Hippocampal formation (tissue), 2 donors: ENCODE data around the gene NIBAN1.

Experiments used
- DNase-seq, 2 donors: peaks; one replicate each; lab custom pipeline; 2025; lab: John Stamatoyannopoulos, UW

NIBAN1 gene

DNA sequence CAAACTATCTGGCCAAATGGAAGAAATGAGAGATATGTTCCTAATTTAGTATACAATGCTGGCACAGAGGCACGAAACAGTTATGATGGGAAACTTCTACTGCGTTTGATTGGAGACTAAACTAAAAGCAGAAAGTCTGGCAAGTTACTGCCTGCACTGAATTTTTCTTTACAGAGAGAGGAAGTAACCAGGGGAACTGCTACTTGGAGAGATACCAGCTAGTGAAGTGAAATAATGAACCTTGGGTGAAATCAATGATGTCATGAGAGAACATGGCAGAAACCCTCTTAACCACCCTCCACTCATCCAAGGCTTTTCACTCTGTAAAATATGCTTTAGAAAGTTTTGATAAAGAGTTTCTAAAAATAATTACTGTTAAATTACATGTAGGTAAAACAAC lies 29.3 kb downstream of the NIBAN1 start:
- DNase-seq: peak in 1 of 2 donors; percentile 49

DNA sequence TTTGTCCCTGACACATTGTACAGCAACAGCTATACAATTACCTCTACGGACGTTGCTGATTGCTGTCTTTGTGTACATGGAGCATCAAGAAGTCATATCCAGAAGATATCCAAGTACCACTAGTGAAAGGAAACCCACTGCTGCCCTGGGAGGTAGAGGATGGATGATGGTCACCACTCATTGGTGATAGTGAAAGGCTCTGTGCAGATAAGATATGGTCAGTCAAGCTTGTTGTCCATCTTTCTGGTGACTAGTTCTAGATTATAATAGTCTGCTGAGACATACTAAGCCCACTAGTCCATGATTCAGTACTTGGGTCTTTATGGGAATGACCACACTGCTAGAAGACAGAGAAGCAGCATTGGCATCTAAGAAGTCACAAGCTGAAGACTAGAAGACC lies 30.3 kb downstream of the NIBAN1 start:
- no peak for DNase-seq

DNA sequence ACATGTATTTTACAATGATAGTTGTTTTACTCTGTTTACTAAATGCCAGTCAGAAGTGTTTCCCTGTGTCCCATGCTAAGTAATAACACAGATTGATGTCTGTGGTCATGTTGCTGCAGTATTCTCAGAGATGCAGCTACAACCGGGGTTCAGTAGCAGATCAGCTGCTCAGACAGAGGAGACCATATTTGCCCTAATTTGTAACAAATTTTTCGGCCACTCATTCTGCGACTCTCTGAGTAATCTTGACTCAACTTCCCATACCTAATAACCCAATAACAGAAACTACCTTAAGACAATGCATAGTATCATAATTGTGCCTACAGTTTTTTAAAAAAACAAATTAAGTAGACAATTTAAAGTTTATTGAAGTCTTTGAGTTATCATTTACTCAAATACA lies 32.6 kb downstream of the NIBAN1 start:
- no peak for DNase-seq

DNA sequence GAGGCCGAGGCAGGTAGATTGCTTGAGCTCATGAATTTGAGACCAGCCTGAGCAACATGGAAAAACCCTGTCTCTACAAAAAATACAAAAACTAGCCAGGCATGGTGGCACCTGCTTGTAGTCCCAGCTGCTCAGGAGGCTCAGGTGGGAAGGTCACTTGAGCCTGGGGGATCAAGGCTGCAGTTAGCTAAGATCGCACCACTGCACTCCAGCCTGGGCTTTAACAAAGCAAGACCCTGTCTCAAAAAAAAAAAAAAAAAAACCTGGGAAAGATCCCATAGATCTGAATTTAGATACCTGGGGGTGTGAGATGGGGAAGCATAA lies 32.9 kb downstream of the NIBAN1 start:
- no peak for DNase-seq

DNA sequence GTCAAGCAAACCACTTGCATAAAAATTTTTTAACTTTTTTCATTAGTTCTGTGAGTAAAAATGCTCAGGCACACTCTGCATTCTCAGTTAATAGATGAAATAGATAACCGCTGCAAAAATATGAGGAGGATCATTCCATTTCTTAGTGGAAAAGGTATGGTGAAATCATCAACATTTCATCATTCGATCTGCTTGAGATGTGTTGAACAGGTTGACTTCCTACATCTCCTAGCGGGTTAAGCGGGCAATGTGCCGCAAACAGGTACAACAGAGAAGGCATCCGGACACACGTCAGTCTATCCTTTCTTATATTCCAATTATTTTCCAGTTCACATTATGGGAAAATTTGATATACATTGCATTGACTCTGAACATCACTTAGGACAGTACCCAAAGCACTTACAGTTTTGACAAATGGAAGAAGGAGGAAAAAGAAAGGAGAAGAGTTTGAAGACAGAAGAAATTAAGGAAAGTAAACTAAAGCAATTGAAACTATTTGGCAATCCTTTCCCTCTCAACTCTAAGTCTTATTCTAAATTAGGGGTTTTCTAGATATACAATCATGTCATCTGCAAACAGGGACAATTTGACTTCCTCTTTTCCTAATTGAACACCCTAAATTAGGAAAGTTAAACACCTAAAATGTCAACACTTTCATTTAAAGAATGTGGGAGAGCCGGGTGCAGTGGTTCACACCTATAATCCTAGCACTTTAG lies 33.5 kb downstream of the NIBAN1 start:
- DNase-seq: no peak

DNA sequence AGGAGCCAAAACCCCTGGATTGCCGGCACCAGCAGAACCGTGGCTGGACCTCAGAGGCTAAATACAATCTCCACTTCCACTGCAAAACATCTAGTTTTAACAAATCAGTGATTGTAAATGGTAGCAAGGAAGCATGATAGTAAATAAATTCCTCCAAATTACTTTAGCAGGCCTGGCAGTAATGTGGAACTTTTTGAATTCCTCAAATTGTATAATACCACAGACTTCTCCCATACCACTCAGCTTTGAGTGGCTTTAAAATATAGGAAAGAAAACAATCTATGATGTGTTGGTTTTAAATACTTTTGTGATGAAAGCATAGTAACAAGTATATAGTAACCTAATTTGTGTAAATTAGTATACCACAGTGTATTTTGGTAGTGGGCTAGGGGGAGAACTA lies 34.1 kb downstream of the NIBAN1 start:
- no peak for DNase-seq

DNA sequence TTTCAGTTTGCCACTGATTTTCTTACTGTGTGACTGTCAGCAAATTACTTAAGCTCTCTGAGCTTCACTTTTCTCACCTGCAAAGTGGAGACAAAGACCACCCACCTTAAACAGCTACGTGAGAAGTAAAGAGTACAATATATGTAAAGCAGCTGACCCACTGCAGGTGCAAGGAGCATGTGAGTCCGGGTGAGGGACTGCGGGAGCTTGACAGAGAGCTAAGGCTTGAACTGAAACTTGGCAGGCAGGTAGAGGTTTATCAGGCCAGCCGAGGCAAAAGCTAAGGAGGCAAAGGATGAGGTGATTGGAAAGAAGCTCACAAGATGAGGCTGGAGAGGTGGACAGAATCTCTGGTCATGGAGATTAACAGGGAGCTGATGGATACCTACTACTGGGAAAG lies 36.6 kb downstream of the NIBAN1 start:
- DNase-seq: no peak

DNA sequence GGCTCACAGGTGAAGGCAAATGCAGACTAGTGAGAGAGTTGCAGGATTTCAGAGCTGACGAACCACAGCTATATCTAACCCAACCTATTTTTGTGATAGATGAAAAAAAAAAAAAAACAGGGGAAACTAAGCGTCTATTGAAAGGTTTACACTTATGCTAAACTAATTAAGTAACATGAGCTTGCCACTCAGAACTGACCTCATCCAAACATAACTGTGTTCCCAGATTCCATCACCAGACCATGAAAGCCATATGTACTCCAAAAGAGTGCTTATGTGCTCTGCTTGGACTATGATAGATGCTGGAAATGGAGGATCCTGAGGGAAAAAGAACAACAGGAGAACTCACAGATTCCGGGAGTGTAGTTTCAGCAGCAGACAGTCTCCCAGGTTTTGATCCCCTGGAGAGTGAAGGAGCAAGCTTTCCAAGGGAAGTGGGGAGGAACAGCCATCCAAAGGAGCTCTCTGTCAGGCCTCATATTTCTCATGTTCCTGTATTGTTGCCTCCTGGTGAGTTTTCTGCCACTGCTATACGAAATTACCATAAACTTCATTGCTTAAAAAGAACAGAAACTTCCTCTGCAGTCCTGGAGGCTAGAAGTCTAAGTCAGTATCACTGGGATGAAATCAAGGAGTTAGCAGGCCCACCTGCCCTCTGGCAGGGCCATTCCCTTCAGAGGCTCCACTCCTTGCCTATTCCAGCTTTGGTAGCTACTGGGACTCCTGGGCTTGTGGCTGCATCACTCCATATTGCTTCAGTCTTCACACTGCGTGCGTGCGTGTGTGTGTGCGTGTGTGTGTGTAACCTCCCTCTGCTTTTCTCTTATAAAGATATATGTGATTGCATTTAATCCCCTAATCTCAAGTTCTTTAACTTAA lies 38.1 kb downstream of the NIBAN1 start:
- no peak for DNase-seq

DNA sequence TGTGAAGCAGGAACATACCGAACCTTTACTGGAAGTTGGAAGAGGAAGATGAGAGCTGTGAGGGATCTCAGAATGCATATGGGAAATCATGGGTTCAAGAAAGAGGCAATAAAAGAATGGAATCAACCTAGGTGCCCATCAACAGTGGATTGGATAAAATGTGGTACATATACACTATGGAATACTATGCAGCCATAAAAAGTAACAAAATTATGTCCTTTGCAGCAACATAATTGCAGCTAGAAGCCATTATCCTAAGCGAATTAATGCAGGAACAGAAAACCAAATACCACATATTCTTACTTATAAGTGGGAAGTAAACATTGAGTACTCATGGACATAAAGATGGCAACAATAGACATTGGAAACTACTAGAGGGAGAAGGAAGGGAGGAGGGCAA lies 40.4 kb downstream of the NIBAN1 start:
- DNase-seq: no peak

DNA sequence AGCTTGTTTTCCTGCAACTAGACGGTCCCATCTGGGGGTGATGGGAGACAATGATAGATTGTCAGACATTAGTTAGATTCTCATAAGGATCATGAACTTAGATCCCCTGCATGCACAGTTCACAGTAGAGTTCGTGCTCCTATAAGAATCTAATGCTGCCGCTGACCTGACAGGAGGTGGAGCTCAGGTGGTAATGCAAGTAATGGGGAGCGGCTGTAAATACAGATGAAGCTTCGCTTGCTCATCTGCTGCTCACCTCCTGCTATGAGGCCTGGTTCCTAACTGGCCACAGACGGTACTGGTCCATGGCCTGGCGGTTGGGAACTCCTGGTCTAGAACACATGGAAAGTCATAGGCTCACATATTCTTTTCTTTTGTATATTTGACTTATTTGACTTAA lies 42.0 kb downstream of the NIBAN1 start:
- no peak for DNase-seq

DNA sequence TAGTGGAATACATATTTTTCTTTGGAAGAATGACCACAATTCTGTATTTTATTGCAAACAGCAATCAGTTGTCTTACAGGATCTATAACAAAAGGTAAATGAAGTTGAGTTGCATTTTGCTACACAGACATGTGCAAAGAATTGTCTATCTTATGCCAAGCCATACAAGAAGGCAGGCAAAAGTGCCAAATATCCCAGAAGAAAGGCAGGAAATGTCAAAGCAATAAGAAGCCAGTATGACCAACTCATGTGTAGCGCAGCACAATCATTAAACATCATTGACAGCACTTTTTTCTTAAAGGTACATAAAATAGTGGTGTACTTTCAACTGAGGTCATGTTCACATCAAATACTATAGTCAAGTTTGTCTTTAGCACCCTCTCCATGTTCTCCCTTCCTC lies 42.7 kb downstream of the NIBAN1 start:
- DNase-seq: no peak

DNA sequence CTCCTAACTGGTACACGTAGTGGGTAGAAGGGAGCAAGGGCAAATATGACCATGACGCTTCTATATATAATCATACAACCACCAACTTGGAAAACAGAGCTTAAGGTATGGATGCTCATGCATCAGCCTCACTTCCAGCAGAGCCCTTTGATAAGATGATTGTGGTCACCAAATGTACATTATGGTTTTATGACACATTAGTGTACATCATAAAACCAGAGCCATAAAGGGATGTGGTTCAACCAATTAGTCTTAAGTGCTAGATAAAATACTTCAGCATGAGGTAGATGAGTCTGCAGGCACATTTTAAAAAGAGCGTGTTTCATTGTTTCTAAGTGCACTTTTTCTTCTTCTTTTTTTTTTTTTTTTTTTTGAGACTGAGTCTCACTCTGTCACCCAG lies 43.7 kb downstream of the NIBAN1 start:
- no peak for DNase-seq

DNA sequence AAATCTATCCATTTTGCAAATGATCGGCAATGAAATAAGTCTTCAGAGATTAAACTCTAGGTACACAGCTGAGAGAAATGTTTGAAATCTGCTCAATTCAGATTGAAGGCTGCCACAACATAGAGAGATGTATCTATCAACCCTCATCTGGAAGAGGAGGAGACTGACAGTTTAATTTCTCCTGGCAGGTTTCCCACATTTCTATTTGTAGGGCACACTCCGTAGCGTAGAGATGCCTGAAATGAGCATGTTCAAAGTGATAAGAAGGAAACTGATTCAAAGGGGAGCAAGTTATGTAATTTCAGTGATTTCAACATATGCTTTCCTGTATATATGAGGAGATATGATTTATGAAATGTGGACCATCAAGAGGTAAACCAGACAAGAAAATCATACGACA lies 44.1 kb downstream of the NIBAN1 start:
- DNase-seq: no peak

DNA sequence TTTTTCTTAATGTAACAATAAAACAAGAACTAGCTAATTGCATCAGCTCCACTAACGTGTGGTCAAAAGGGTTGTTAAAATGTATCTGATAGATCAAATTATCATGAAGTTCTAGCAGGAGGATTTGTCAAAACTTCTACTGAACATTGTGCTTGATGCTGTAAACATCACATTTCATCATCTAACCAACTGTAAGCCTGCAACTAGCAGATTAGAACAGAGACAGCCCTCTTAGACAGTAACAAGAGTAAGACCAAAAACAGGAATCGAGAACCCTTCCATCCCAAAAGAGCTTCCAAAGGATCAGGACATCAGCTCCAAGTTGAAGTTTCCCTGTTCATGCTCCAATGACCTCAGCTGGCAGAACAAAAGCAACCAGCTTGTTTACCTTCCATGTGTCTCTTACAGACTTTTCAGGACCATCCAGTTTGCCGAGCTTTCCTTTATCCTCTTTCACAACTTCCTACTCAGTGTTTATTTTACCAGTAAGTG lies 44.6 kb downstream of the NIBAN1 start:
- no peak for DNase-seq

DNA sequence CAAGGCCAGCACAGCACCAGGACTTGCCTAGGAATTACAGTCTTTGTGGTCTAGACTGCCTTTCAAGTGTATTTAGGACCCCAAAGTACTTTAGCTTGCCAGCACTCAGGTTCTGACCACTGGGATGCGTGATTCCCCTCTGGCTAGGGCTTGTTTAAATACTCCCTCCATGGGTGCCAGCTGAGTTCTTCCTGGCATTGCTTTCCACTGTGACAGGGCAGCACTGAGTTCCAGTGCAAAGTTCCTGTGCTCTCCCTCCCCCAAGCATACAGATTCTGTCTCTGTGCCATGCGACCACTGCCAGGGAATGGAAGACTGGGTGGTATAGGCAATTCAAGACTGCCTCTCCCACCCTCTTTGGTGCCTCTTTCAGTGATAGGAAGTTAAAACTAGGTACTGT lies 45.9 kb downstream of the NIBAN1 start:
- no peak for DNase-seq
